Fibroblast of lung (primary cell): Measurements from ENCODE around the gene ITGB3. TPM values are rescaled to one million over a fixed set of nuclear protein-coding genes. Genes with fewer than 3 reads are reported as not detected.

Experiments
- DNase-seq, 2 donors: peaks; one replicate each; pipeline versions ENCODE4 v3.0.0 to v3.0.0-alpha.2; 2010; ENCODE audit warnings: low read depth in 2 of 2
- H2AFZ ChIP-seq: 2 replicates; pipeline ENCODE4 v1.5.1; 2012; ENCODE audit warnings: low read length, control low read depth, inconsistent platforms
- H3K27ac ChIP-seq: 2 replicates; pipeline ENCODE4 v1.5.1; 2011; ENCODE audit warnings: low read length, control low read depth; ENCODE audit not compliant: insufficient read depth
- H3K27me3 ChIP-seq: 2 replicates; pipeline ENCODE4 v1.5.1; 2011; ENCODE audit warnings: mild to moderate bottlenecking, low read length; ENCODE audit not compliant: control insufficient read depth, insufficient read depth
- H3K36me3 ChIP-seq: 2 replicates; pipeline ENCODE4 v1.5.1; 2011; ENCODE audit warnings: low read length; ENCODE audit not compliant: control insufficient read depth, insufficient read depth
- H3K4me1 ChIP-seq: 2 replicates; pipeline ENCODE4 v1.5.1; 2011; ENCODE audit warnings: low read length; ENCODE audit not compliant: control insufficient read depth, insufficient read depth; ENCODE audit errors: extremely low read depth
- H3K4me2 ChIP-seq: 2 replicates; pipeline ENCODE4 v1.5.1; 2011; ENCODE audit warnings: low read length, control low read depth; ENCODE audit not compliant: insufficient read depth; ENCODE audit errors: extremely low read depth
- H3K4me3 ChIP-seq, 4 experiments: fragments of 200-600 bp in 1 of 4; sonication (generic) in 1 of 4; replicated peaks in 1 of 4; 2 replicates each; pipeline ENCODE4 v1.5.1; 2011 to 2016; ENCODE audit warnings: low read length in 4 of 4, low read depth in 3 of 4, mild to moderate bottlenecking in 3 of 4, control low read depth in 2 of 4, inconsistent platforms in 1 of 4, mixed read lengths in 1 of 4; ENCODE audit not compliant: insufficient read depth in 1 of 4; ENCODE audit errors: control extremely low read depth in 1 of 4
- H3K79me2 ChIP-seq: 2 replicates; pipeline ENCODE4 v1.5.1; 2012; ENCODE audit warnings: mild to moderate bottlenecking, low read length, inconsistent platforms; ENCODE audit not compliant: control insufficient read depth, insufficient read depth
- H3K9ac ChIP-seq: 2 replicates; pipeline ENCODE4 v1.5.1; 2011; ENCODE audit warnings: mild to moderate bottlenecking, low read length, control low read depth; ENCODE audit not compliant: insufficient read depth
- H3K9me3 ChIP-seq: 2 replicates; pipeline ENCODE4 v1.5.1; 2012; ENCODE audit warnings: low read depth, low read length; ENCODE audit not compliant: control insufficient read depth, insufficient read depth
- H4K20me1 ChIP-seq: 2 replicates; pipeline ENCODE4 v1.5.1; 2011; ENCODE audit warnings: low read length; ENCODE audit not compliant: control insufficient read depth, insufficient read depth; ENCODE audit errors: extremely low read depth
- CTCF ChIP-seq, 2 donors: IDR thresholded peaks in 1 of 2; conservative IDR thresholded peaks in 1 of 2; 1 replicate in 1 of 2; 2 replicates in 1 of 2; pipeline ENCODE4 v1.5.1; 2011 to 2012; ENCODE audit warnings: low read length in 2 of 2, control low read depth in 1 of 2, inconsistent platforms in 1 of 2, low read depth in 1 of 2, mild to moderate bottlenecking in 1 of 2
- EZH2 ChIP-seq: IDR thresholded peaks from 2 replicates; pipeline ENCODE4 v1.5.1; 2012; ENCODE audit warnings: low read length, control low read depth, mild to moderate bottlenecking; ENCODE audit errors: missing control alignments
- polyA plus RNA-seq, 2 donors: library from polyadenylated mRNA; depleted of rRNA in 1 of 2; stranded (reverse) in 1 of 2; unstranded in 1 of 2; fragments of >200 nt; gene quantifications; 2 replicates each; pipeline ENCODE4 v1.2.1, GENCODE V29; 2011 to 2012; ENCODE audit warnings: missing spikeins in 1 of 2
- total RNA-seq: library from RNA; depleted of rRNA; stranded (reverse); fragments of >200 nt; gene quantifications from 2 replicates; pipeline ENCODE4 v1.2.1, GENCODE V29; 2014

ITGB3 gene
- total and polyA plus RNA-seq, 2 donors (not counting 1 experiment from before 2014, with no cell fraction given): 22.0 to 23.3 TPM

GRCh38 chr17:47352848-47353247, 99.2 kb downstream of the ITGB3 start:
- Histone ChIP-seq H4K20me1 (no peaks in the 10 kb centered on the region), H3K9me3 (no peaks in the 10 kb centered on the region), H3K79me2 (no peaks in the 10 kb centered on the region), H3K4me3 (no peak overlapping the region), H3K27me3 (no peaks in the 10 kb centered on the region), H3K4me2 (no peak overlapping the region), H3K36me3 (no peaks in the 10 kb centered on the region), H3K9ac (no peak overlapping the region), H3K27ac (no peak overlapping the region), H3K4me1 (no peaks in the 10 kb centered on the region), H2AFZ (no peak overlapping the region)
- TF ChIP-seq CTCF (conservative IDR thresholded peaks at IDR 0.05 in 1 of 2, IDR thresholded peaks at IDR 0.05 in 1 of 2; ENCODE audit: low read depth in 1 of 2, low read length in 2 of 2) (no peak), EZH2 (no peak)
- DNase-seq: no peak

- no peaks in the 10 kb centered on the region for H3K79me2 ChIP-seq
- H3K9ac ChIP-seq: no peak overlapping the region
- H3K4me2 ChIP-seq: no peak overlapping the region
- H3K27ac ChIP-seq: no peak overlapping the region
- no peaks in the 10 kb centered on the region for H3K9me3 ChIP-seq
- H3K27me3 ChIP-seq: no peaks in the 10 kb centered on the region
- TF ChIP-seq CTCF (conservative IDR thresholded peaks at IDR 0.05 in 1 of 2, IDR thresholded peaks at IDR 0.05 in 1 of 2; ENCODE audit: low read depth in 1 of 2, low read length in 2 of 2): no peak
- TF ChIP-seq EZH2: no peak
- H3K4me1 ChIP-seq: no peaks in the 10 kb centered on the region
- no peaks in the 10 kb centered on the region for H4K20me1 ChIP-seq
- no peaks in the 10 kb centered on the region for H3K36me3 ChIP-seq
- H3K4me3 ChIP-seq: no peak overlapping the region
- DNase-seq: no peak
- no peak overlapping the region for H2AFZ ChIP-seq
These were observed 105.0 kb downstream of the ITGB3 start for GRCh38 chr17:47358652-47359051.

Other genes starting within 250 kb of the ITGB3 start
- gene CDC27, start 64.5 kb upstream of the ITGB3 start, total RNA-seq: 81.9 and 106 TPM in 2 replicates
- 137 TPM in 2 replicates for gene CDC27, start 64.5 kb upstream of the ITGB3 start, polyA plus RNA-seq
- gene MYL4, start 44.5 kb upstream of the ITGB3 start, total RNA-seq: not detected in 2 replicates
- 0.16 and 1.3 TPM in 2 replicates for gene MYL4, start 44.5 kb upstream of the ITGB3 start, polyA plus RNA-seq
- gene EFCAB13, start 70.1 kb downstream of the ITGB3 start, total RNA-seq: 9.2 and 10.0 TPM in 2 replicates
- gene EFCAB13, start 70.1 kb downstream of the ITGB3 start, polyA plus RNA-seq: 1.0 and 1.3 TPM in 2 replicates